HCT116 (cell line): ENCODE measurements around the gene GJC1. TPM values are rescaled to one million over a fixed set of nuclear protein-coding genes. Genes with fewer than 3 reads are reported as not detected.
A peak's percentile ranks its signal among the peaks of the same experiment; 100 is the strongest.

Experiments used
- ATAC-seq: fragments of 200-7000 bp; cut with Tn5 transposase; 2 replicates; pipeline ENCODE4 v1.9.1; 2020; ENCODE audit warnings: mild to moderate bottlenecking, moderate library complexity
- BruUV-seq: library from RNA; stranded (reverse); fragments of 400-500 nt; replicated peaks from 2 replicates; lab custom pipeline; 2021; lab: Mats Ljungman, UMichigan
- CTCF ChIA-PET: fragments of 300-600 bp; sonication (Branson Sonifier 250); formaldehyde crosslinking; loops from one replicate; lab custom pipeline; 2021; ENCODE audit warnings: antibody characterized with exemption; lab: Charles Lee
- POLR2A ChIA-PET: fragments of 300-600, 350-600 bp; sonication (Branson Sonifier 250); formaldehyde crosslinking; loops from one replicate; lab custom pipeline; 2021; ENCODE audit warnings: antibody characterized with exemption; lab: Charles Lee
- RAD21 ChIA-PET, 2 experiments: fragments of 300-600 bp; sonication (Branson Sonifier 250); formaldehyde crosslinking; loops; one replicate each; lab custom pipeline; 2023; ENCODE audit warnings: low total read pairs in 2 of 2; ENCODE audit not compliant: uncharacterized antibody in 2 of 2, unreplicated experiment in 2 of 2, low non-redundant PET in 1 of 2; lab: Charles Lee
- DNase-seq: peaks from one replicate; pipeline ENCODE4 v3.0.0-alpha.2; 2010; ENCODE audit warnings: low read depth, low spot score
- H2AFZ ChIP-seq: fragments of 200-600 bp; shearing (Covaris generic), sonication (generic); 2 replicates; pipeline ENCODE4 v1.6.1; 2017; ENCODE audit warnings: low read depth, mixed run types, mixed read lengths, antibody characterized with exemption, low read length; ENCODE audit not compliant: poor library complexity, severe bottlenecking
- H3K27ac ChIP-seq: 2 replicates; pipeline ENCODE4 v1.5.1; 2012; ENCODE audit warnings: low read depth, low read length
- H3K27me3 ChIP-seq: fragments of 200-600 bp; sonication (generic); 2 replicates; pipeline ENCODE4 v1.6.1; 2016; ENCODE audit warnings: mixed run types, low read length, mixed read lengths; ENCODE audit not compliant: insufficient read depth
- H3K36me3 ChIP-seq, 2 experiments: fragments of 200-500 bp in 1 of 2; fragments of 200-600 bp in 1 of 2; sonication (Bioruptor generic) in 1 of 2; sonication (generic) in 1 of 2; 2 replicates each; pipeline versions ENCODE4 v1.5.1 to v1.6.1; 2014 to 2016; ENCODE audit warnings: low read length in 2 of 2, inconsistent platforms in 1 of 2, mixed read lengths in 1 of 2, mixed run types in 1 of 2; ENCODE audit not compliant: insufficient read depth in 2 of 2, control insufficient read depth in 1 of 2
- H3K4me1 ChIP-seq, 2 experiments: fragments of 200-600 bp in 1 of 2; sonication (generic) in 1 of 2; 2 replicates each; pipeline versions ENCODE4 v1.5.1 to v1.6.1; 2012 to 2017; ENCODE audit warnings: low read length in 2 of 2, inconsistent platforms in 1 of 2, mild to moderate bottlenecking in 1 of 2, mixed read lengths in 1 of 2, mixed run types in 1 of 2, moderate library complexity in 1 of 2; ENCODE audit not compliant: insufficient read depth in 2 of 2, control insufficient read depth in 1 of 2
- H3K4me2 ChIP-seq: fragments of 200-600 bp; sonication (generic); 2 replicates; pipeline ENCODE4 v1.6.1; 2017; ENCODE audit warnings: mixed run types, low read length, mixed read lengths
- H3K4me3 ChIP-seq, 2 experiments: fragments of 200-600 bp in 1 of 2; sonication (generic) in 1 of 2; replicated peaks in 1 of 2; 2 replicates each; pipeline ENCODE4 v1.5.1; 2011 to 2016; ENCODE audit warnings: low read length in 2 of 2, control low read depth in 1 of 2, low read depth in 1 of 2, mild to moderate bottlenecking in 1 of 2, mixed read lengths in 1 of 2, mixed run types in 1 of 2
- H3K79me2 ChIP-seq: fragments of 200-600 bp; sonication (generic); 2 replicates; pipeline ENCODE4 v1.6.1; 2017; ENCODE audit warnings: mild to moderate bottlenecking, mixed run types, low read length, moderate library complexity, mixed read lengths; ENCODE audit not compliant: insufficient read depth
- H3K9ac ChIP-seq: fragments of 200-600 bp; sonication (generic); 2 replicates; pipeline ENCODE4 v1.6.1; 2016; ENCODE audit warnings: low read length, mixed read lengths
- H3K9me2 ChIP-seq: fragments of 200-600 bp; sonication (generic), shearing (Covaris generic); 2 replicates; pipeline ENCODE4 v1.6.1; 2017; ENCODE audit warnings: mixed run types, mild to moderate bottlenecking, moderate library complexity; ENCODE audit not compliant: insufficient read depth
- H3K9me3 ChIP-seq, 2 experiments: fragments of 200-500 bp in 1 of 2; fragments of 200-600 bp in 1 of 2; sonication (Bioruptor generic) in 1 of 2; sonication (generic) in 1 of 2; 2 replicates each; pipeline ENCODE4 v1.6.1; 2014 to 2017; ENCODE audit warnings: low read length in 2 of 2, mixed read lengths in 2 of 2, inconsistent platforms in 1 of 2, low read depth in 1 of 2, mild to moderate bottlenecking in 1 of 2, mixed run types in 1 of 2, moderate library complexity in 1 of 2; ENCODE audit not compliant: control insufficient read depth in 1 of 2, insufficient read depth in 1 of 2
- H4K20me1 ChIP-seq: fragments of 200-600 bp; sonication (generic), shearing (Covaris generic); 2 replicates; pipeline ENCODE4 v1.6.1; 2017; ENCODE audit warnings: mixed run types, mild to moderate bottlenecking, moderate library complexity; ENCODE audit not compliant: insufficient read depth
- CEBPB ChIP-seq: IDR thresholded peaks from 2 replicates; pipeline ENCODE4 v1.6.1; 2012; ENCODE audit warnings: low read depth
- EGR1 ChIP-seq: IDR thresholded peaks from 2 replicates; pipeline ENCODE4 v1.6.1; 2012; ENCODE audit warnings: low read depth
- ELF1 ChIP-seq: IDR thresholded peaks from 2 replicates; pipeline ENCODE4 v1.6.1; 2012; ENCODE audit warnings: low read depth, borderline replicate concordance
- EZH2 ChIP-seq: fragments of 200-600 bp; sonication (generic); IDR thresholded peaks from 2 replicates; pipeline ENCODE4 v1.6.1; 2017; ENCODE audit warnings: antibody characterized with exemption, mixed run types
- EZH2phosphoT487 ChIP-seq: fragments of 200-600 bp; IDR thresholded peaks from 2 replicates; pipeline ENCODE4 v1.6.1; 2018; ENCODE audit warnings: antibody characterized with exemption, borderline replicate concordance
- JUND ChIP-seq: IDR thresholded peaks from 2 replicates; pipeline ENCODE4 v1.6.1; 2012
- POLR2A ChIP-seq: IDR thresholded peaks from 2 replicates; pipeline ENCODE4 v1.7.0; 2011; ENCODE audit warnings: borderline replicate concordance; ENCODE audit not compliant: insufficient read depth, insufficient read length; ENCODE audit errors: extremely low read depth
- REST ChIP-seq: IDR thresholded peaks from 2 replicates; pipeline ENCODE4 v1.6.1; 2012; ENCODE audit warnings: low read depth
- SIN3A ChIP-seq: IDR thresholded peaks from 2 replicates; pipeline ENCODE4 v1.6.1; 2012; ENCODE audit warnings: low read depth
- SP1 ChIP-seq: IDR thresholded peaks from 2 replicates; pipeline ENCODE4 v1.6.1; 2012; ENCODE audit warnings: low read depth
- SRF ChIP-seq: IDR thresholded peaks from 2 replicates; pipeline ENCODE4 v1.6.1; 2012; ENCODE audit warnings: low read depth
- TCF7L2 ChIP-seq: IDR thresholded peaks from 2 replicates; pipeline ENCODE4 v1.7.0; 2011; ENCODE audit warnings: borderline replicate concordance, inconsistent platforms; ENCODE audit not compliant: insufficient read depth, insufficient read length; ENCODE audit errors: extremely low read depth
- ZFX ChIP-seq: fragments of 450-650 bp; IDR thresholded peaks from 2 replicates; pipeline ENCODE4 v1.6.1; 2017
- intact Hi-C: fragments of 100-400 bp; cut with micrococcal nuclease; formaldehyde crosslinking; loops from 2 replicates; pipeline ENCODE4 v1.10.0; 2022
- total RNA-seq: library from RNA; stranded (reverse); gene quantifications from one replicate; pipeline ENCODE4 v1.2.1, GENCODE V29; 2021; ENCODE audit not compliant: unreplicated experiment

Gene GJC1
- total RNA-seq, 1 experiment from 2014 or later = 62.4 TPM

GRCh38 chr17:44842748-44843147 lies 12.7 kb upstream of the GJC1 start:
- Histone ChIP-seq H3K9me2 (no peaks in the 10 kb centered on the region), H3K79me2 (no peaks in the 10 kb centered on the region), H2AFZ (no peak overlapping the region), H3K4me3 (no peak overlapping the region), H3K4me2 (peak overlapping the region; percentile 11; the same call in 1 of the 2 replicates), H4K20me1 (no peaks in the 10 kb centered on the region), H3K9me3 (no peaks in the 10 kb centered on the region), H3K9ac (no peak overlapping the region), H3K36me3 (no peaks in the 10 kb centered on the region), H3K4me1 (peaks cover 7 to 10% of the 10 kb centered on the region in 2 experiments; a peak in 3 of 4 replicates), H3K27me3 (no peaks in the 10 kb centered on the region), H3K27ac (no peak overlapping the region)
- RAD21 ChIA-PET = no interaction called here
- POLR2A ChIA-PET = no interaction called here
- intact Hi-C loops = no loop called here
- DNase-seq = no peak
- BruUV-seq = no TSS peak
- no peak for ATAC-seq
- no peak for TF ChIP-seq ELF1
- TF ChIP-seq EGR1 = no peak
- no peak for TF ChIP-seq REST
- no peak for TF ChIP-seq TCF7L2
- TF ChIP-seq SP1 = no peak
- TF ChIP-seq SIN3A = no peak
- no peak for TF ChIP-seq POLR2A
- no peak for TF ChIP-seq EZH2phosphoT487
- TF ChIP-seq ZFX = no peak
- no peak for TF ChIP-seq CEBPB
- no peak for TF ChIP-seq EZH2
- TF ChIP-seq SRF = no peak
- no peak for TF ChIP-seq JUND
- CTCF ChIA-PET = interaction anchor here (1.2 kb wide), 1 partner anchor 64 kb away, joined by 5 read pairs; no protein-coding TSS in a partner anchor
